GM12872 (cell line): ENCODE measurements around the gene TBP.
A peak's percentile ranks its signal among the peaks of the same experiment; 100 is the strongest.

Source experiments
- CTCF ChIP-seq: IDR thresholded peaks from 3 replicates; pipeline ENCODE4 v1.5.1; 2011; ENCODE audit warnings: low read depth, mild to moderate bottlenecking, low read length, moderate library complexity; ENCODE audit not compliant: insufficient read depth

Gene TBP

GRCh38 chr6:170514908-170515307 lies 39.3 kb upstream of the TBP start:
- TF ChIP-seq CTCF, result no peak

- TF ChIP-seq CTCF, result peak; percentile 82
These were observed 37.2 kb upstream of the TBP start for GRCh38 chr6:170516783-170517616.

DNA sequence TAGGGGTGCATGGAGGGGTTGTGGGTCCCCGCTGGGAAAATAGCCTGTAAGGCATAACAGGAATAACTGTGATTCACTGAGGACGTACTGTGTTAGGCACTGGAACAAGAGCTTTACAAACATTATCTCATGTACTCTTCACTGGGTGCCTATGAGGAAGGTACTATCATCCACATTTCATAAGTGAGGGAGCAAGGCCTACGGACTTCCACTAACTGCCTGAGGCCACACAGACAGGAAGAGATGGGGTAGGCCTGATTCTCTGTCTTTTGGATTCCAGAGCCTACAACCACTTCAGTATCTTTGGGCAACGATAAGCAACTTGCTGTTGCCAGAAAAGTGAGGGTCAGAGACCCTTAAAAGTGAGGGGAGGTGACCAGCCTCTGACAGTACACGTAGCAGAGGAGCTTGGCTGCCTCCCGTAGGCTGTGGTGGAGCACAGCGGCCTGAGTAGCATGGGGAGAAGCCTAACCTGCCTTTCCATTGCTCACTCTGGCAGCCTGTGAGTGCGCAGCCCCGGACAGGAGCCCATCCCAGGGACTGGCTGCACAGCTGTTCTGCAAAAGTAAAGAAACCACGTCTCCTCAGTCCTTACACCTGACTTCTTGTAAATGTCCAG lies 31.5 kb upstream of the TBP start:
- TF ChIP-seq CTCF, result peak; percentile 62

DNA sequence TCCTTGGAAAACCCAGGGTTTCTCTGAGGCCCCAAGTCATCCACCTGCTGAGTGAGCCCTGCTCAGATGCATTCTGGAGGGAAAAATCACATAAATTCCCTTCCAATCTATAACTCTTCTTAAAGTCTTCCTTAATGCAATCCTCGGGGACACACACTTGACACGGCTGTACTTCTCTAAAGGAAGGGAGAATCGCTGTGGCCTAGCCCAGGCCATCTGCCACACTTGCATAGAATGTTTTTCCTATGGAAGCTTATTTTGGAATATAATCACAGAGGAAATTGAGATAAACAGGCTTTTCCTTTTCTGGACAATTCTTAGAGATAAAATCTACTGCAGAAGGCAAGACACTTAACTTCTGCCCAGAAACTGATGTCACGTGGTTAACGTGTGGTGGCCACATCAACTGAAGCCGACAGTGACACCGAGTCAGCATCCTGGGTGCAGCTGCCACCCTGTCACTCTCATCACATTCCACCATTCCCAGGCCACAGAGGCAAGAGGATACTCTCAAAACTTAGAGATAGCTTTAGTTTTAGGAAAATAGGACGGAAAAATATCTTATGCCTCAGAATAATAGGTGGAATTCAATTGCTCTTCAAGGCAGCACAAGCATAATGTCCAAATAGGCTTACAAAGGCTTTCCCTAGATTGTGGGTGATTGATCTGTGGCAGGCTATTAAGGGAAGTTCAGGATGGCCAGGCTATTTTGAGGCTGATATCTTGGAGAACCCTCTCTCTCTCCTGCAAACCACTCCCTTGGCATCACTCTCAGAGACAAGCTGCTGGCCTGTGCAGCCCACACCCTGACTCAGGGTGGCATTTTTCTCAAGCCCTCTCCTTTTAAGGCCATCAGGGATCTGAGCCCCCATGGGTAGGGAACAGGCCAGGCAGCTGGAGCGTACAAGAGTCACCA lies 30.7 kb upstream of the TBP start:
- TF ChIP-seq CTCF, result no peak

- no peak for TF ChIP-seq CTCF
These were observed 30.0 kb upstream of the TBP start for GRCh38 chr6:170524172-170524502.

DNA sequence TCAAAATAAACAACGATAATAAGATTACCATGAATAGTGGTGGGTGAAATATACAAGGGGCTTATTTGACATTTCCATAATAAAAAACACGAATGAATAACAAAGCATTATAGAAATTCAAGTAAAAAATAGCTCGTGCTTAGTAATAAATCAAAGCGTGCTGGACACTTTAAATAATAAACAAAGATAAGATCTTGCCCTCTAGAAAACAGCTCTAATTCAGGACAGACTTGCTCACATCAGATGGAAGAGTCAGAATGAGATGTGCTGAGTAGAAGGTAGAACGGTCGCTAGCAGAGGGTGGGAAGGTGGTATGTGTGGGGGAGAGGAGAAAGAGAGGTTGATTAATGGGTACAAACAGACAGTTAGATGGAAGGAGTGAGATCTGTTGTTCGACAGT lies 28.4 kb upstream of the TBP start:
- no peak for TF ChIP-seq CTCF

DNA sequence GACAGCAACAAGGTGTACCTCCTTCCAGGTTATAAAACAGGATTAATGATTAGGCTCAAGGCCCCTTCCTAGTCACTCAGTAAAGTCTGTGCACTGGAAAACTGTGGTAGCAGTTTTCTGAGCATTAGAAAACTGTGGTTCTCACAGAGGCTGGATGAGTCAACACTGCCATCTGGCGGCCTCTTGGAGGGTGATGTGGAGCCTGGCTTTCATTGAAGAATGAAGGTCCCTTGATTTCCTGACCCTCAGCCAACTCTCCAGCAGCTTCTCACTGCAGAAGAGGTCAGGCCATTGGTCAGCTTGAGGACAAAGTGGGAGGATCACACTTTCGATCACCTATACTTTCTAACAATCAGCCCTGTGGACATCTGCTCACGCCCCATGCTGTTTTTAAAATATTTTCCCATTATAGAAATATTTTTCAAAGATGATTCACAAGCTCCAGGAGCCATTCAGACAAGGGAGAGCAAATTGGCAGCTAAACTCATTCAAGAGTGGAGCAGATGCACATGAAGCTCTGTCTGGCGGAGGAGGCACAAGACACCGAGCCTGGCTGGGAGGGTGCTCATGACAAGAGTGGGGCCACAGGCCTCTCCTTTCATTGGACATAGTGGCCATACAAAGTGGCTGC lies 24.2 kb upstream of the TBP start:
- TF ChIP-seq CTCF, result peak; percentile 92
